ENCODE results near the gene DHX35.

The DHX35 gene

GRCh38 chr20:39029364-39029763 is 67.2 kb downstream of the DHX35 start:
- no peak for DNase-seq

- no peak for DNase-seq
Measured at GRCh38 chr20:39032997-39033396, 70.9 kb downstream of the DHX35 start.

DNA sequence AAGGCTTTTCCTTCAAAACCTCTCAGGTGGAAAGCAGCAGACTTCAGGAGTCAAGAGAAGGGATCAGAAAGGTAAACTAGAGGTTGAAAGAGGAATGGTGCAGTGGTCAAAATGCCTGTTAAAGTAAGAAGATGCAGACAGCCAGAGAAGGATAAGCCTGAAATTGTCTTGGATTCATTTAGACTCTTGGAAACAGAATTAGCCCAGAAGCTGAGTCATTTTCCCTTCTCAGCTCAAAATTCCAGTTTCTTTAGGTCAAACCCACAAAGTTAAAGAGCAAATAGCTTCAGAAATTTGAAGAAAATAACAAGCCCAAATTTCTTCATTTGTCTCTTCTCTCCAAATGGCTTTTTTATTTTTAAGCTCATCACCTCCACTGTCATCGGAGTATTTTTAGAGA is 73.9 kb downstream of the DHX35 start:
- no peak for DNase-seq

DNA sequence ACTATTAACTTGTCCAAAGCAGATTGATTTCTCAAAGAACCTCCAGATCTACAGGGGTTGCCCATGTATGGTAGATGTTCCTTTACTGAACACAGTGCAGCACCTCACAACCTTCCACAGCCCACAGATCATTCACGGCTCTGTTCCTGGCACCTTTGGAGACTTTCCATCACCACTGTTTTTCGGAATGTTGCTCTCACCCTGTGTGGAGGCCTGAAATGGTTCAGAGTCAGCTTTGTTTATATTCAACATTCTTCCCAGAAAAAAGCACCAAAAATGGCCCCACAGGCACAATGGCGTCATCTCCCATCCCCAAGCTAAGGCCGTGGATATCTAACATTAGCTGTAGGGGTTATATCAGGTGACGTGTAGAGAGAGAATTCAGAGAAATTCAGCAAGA is 74.7 kb downstream of the DHX35 start:
- no peak for DNase-seq

DNA sequence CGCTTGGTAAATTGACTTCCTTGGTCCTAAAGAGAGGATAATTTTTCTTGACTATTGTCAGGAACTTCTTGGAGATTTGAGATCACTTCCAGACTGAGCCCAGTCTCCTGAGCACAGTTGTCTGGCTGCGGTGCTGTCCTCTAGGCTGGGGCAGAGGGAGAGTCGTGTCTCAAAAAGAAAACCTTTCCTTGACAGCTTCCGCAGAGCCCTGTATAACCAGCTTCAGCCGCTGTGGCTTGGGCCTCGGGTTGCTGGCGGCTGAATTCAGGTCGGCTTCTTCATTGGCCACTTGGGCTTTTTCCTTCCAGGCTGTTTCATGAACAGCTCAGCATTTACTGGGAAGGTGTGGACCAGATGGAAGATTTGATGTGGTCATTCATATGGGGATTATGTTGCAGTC is 75.9 kb downstream of the DHX35 start:
- no peak for DNase-seq

GRCh38 chr20:39038495-39038894 is 76.4 kb downstream of the DHX35 start:
- no peak for DNase-seq

DNA sequence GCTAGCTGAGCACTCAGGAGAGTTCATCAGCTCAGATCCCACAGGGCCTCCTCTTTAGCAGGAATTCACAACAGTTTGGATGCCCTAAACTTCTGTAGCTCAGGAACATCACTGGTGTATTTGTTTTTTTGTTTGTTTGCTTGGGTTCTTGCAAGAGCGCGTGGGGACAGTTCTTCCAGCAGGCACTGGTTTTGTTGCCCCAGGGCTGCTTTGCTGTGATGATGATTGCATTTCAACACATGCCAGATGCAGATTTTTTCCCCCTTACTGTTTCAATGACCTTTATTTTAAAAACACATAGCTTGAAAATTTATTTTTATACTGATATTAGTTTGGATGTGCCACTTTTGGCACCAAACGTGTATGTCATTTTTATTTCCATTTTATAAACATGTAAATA is 77.1 kb downstream of the DHX35 start:
- no peak for DNase-seq

DNA sequence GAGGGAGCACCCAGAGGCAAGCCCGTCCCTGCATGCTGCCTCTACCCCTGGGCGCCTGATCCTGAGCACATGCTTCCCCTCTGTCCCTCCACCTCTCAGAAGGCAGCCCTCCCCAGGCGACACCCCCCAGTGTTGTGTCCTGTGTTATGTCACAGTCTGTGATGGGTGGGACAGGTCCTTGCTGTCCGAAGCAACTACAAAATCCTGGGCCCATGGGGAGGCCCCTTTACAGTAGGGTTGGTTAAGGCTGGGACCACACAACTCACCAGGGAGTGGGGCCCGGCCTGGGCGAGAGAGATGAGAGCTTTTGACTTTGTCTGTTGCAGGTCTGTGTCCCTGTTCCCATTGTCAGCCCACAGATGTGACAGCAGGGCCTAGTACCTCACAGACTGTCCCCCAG is 78.0 kb downstream of the DHX35 start:
- no peak for DNase-seq

- DNase-seq, result no peak
Measured at GRCh38 chr20:39041067-39041466, 78.9 kb downstream of the DHX35 start.

DNA sequence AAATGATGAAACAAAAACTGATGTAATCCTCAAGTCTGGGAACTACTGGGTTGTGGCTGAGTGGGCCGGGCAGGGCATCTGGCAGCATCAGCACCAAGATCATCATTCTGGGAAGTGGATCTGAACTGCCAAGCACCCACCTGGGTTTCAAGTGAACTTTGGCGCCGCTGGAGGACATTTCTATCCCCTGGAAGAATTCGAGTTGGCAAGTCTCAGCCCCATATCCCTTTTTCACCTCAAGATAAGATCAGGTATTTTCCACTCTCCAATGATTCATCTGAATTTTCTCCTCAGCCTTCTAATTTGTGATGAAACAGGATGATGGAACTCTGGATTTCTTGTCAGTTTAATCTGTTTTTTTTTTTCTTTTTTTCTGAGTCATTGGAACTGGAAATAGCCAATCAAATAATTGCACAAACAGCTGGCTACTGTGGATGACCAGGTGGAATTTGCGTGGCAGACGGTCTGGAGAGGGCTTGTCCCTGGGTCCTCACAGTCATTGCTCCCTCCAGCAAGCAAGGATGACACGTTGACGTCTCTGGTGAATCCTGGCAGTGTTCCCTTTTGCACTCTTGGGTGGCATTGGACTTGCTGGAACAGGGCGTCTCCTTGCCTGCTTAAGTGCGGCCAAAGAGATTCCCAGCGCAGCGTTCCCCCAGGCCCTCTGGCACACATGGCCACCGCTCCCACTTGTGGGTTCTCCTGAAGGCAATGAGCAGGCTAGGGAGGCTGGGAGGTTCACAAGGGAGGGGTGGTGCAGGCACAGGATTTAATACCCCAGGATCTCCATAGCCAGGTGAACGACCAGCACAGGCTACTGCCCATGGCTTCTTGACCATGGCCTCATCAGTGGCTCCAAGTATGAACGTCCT is 80.4 kb downstream of the DHX35 start:
- no peak for DNase-seq

DNA sequence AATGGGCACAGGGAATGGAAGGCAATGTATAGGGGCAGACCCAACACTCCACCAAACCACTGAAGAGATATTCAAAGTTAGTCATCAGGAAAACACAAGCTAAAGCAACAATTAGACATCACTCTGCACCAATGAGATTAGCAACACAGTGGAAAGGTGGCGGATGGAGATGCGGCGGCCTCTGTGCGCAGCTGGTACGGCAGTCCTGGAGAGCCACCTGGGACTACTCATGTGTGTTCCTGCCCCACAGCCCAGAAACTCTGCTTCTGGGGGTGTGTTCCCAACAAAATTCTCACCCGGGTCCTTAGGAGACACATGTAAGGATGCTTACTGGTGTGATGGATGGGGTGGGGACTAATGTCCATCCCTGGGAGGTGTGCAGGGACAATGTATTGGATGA is 82.4 kb downstream of the DHX35 start:
- DNase-seq, result no peak

- DNase-seq, result no peak
Measured at GRCh38 chr20:39045676-39046075, 83.5 kb downstream of the DHX35 start.

GRCh38 chr20:39047417-39047985 is 85.4 kb downstream of the DHX35 start:
- DNase-seq, result no peak

- peak; percentile 64 for DNase-seq
Measured at GRCh38 chr20:39048000-39048696, 86.0 kb downstream of the DHX35 start.

GRCh38 chr20:39049148-39049547 is 87.0 kb downstream of the DHX35 start:
- no peak for DNase-seq

DNA sequence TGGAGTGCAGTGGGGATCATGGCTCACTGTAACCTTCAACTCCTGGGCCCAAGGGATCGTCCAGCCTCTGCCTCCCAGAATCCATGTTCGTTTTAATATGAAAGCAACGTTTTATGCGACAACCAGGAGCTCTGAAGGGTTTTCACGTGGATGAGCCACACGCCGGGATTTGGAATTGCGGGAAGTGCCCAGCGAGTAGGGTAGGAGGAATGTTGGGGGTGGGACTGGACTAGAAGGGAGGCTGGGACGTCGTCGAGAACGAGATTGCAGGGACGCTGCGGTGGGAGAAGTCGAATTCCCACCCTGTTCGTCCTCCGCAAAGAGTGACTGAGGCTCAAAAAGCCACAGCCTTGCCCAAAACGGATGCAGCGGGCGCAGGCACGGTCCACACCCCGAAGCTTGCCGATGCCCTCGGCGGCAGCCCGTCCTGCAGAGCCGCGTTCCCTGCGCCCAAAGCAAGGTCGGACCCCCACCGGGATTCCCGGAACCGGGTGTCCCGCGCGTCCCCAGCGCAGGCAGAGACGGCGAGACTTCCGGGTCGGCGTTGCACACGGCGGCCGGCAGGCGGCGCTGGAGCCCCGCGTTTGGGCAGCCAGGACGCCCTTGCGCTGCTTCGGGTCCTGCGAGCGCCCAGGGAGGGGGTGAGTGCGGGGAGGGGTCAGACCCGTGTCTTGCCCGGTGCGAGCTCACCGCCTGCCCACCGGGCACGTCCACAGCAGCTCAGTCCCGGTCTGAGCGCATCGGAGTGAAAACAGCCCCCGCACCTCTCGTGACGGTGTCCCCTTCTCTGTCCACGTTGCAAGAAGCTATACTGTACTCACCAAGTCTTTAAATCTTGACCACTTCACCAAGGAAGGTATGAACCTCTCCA is 87.8 kb downstream of the DHX35 start:
- DNase-seq, result peak; percentile 76

GRCh38 chr20:39050555-39050902 is 88.4 kb downstream of the DHX35 start:
- DNase-seq, result no peak

DNA sequence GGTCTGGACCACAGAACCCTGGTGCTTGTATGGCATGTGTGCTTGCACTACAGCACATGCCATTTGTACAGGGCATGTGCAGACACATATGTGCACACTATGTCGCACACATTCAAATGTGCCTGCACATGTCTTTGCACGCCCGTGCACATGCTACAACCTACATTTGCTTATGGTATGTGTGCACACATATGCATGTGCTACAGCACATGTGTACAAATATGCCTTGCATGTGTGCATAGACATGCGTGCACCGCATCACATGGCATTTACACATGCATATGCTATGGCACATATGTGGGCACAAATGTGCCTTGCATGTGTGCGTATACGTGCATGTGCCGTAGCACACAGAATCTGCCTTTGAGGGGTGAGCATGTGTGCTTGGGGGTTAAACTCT is 90.5 kb downstream of the DHX35 start:
- DNase-seq, result no peak

DNA sequence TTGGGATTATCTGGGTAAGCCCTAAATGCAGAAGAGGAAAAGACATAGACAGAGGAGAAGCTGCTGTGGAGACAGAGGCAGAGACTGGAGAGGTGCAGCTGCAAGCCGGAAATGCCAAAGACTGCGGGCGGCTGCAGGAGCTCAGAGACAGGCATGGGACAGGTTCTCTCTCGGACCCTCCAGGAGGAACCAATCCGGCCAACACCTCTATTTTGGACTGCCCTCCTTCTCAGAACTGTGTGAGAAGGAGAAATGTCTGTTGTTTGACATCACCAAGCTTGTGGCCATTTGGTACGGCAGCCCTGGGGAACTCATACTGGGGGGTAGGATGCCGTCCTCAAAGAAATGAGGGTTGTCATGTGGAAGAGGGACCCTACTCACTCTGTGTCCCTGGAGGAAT is 95.0 kb downstream of the DHX35 start:
- DNase-seq, result no peak

- peak; percentile 16 for DNase-seq
Measured at GRCh38 chr20:39057911-39058310, 95.8 kb downstream of the DHX35 start.

- no peak for DNase-seq
Measured at GRCh38 chr20:39059036-39059435, 96.9 kb downstream of the DHX35 start.

DNA sequence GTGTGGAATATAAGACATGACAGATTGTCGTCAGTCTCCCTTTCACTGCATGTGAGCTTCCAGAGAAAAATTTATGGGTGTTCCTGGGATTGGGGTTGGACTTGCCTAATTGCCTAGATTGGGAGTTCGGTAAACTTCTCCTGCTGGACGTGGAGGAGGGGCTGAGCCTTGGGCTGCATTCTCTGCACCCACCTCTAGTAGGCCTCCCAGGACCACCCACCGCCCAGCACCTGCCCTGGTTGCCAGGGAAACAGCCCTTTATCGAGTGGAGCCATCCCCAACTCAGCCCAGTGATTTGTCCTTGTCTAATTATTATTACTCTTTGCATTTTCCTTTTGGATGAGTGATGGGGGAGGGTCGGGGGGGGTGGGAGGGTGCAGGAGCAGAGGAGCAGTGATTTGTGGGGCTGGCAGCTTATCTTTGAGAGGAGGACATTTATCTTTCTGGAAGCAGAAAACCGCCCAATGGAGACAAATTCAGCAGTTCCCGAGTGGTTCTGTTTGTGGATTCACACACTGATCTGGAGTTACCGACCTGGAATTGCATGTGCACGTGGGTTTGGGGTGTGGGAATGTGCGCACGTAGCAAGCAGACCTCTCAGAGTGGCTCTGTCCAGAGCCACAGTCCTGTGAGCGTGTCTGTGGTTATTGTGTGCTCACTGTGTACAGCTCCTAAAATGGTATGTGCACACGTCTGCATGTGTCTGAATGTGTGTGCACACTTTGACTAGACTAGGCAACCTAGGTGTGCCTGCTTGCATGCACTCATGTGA is 104.5 kb downstream of the DHX35 start:
- no peak for DNase-seq
